ENCODE measurements around the gene GALM. TPM values are rescaled to one million over a fixed set of nuclear protein-coding genes. Genes with fewer than 3 reads are reported as not detected.

The GALM gene
- total and polyA plus RNA-seq, 10 donors: 5.2 to 22.7 (median 7.6) TPM

DNA sequence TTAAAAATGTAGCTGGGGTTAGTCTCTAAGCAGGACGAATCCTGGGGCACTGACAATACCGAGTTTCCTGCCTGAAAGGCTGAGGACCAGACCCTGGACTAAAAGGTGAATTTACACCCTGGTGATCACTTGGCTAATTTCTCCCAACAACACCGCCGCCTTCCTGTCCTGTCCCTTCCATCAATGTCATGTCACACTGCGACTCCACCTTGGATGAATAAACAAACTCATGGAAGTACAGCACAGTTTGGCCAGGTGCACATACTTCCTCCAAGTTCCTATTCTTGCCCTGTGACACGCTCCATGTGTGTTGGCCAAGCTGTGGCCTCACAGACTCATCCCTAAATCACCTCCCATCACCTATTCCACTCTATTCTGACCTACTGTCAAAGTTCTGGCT, 15.9 kb upstream of the GALM start:
- H3K9me3 ChIP-seq: no peaks in the 10 kb centered on the region
- no peaks in the 10 kb centered on the region for H3K27me3 ChIP-seq (replicated peaks in 1 of 7)
- WGBS, 5 donors: 84 to 94% (median 91%) methylated on average over 6 of the region's 6 CpGs
- no peak for DNase-seq
- intact Hi-C loops (cut with DNase I; ENCODE audit: low total_unique reads): no loop called here
- no peak overlapping the region for H3K27ac ChIP-seq
- peaks cover 0 to 43% (median 15%) of the 10 kb centered on the region in 6 donors for H3K4me1 ChIP-seq
- no peak for TF ChIP-seq POLR2AphosphoS5 (IDR thresholded peaks at IDR 0.05)
- TF ChIP-seq, protein P1, sequence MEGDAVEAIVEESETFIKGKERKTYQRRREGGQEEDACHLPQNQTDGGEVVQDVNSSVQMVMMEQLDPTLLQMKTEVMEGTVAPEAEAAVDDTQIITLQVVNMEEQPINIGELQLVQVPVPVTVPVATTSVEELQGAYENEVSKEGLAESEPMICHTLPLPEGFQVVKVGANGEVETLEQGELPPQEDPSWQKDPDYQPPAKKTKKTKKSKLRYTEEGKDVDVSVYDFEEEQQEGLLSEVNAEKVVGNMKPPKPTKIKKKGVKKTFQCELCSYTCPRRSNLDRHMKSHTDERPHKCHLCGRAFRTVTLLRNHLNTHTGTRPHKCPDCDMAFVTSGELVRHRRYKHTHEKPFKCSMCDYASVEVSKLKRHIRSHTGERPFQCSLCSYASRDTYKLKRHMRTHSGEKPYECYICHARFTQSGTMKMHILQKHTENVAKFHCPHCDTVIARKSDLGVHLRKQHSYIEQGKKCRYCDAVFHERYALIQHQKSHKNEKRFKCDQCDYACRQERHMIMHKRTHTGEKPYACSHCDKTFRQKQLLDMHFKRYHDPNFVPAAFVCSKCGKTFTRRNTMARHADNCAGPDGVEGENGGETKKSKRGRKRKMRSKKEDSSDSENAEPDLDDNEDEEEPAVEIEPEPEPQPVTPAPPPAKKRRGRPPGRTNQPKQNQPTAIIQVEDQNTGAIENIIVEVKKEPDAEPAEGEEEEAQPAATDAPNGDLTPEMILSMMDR (IDR thresholded peaks at IDR 0.05 in 8 of 11, conservative IDR thresholded peaks at IDR 0.05 in 3 of 11): no peak
- no peak for TF ChIP-seq POLR2A (IDR thresholded peaks at IDR 0.05)
- H3K4me3 ChIP-seq: no peak overlapping the region
- no peaks in the 10 kb centered on the region for H3K36me3 ChIP-seq

DNA sequence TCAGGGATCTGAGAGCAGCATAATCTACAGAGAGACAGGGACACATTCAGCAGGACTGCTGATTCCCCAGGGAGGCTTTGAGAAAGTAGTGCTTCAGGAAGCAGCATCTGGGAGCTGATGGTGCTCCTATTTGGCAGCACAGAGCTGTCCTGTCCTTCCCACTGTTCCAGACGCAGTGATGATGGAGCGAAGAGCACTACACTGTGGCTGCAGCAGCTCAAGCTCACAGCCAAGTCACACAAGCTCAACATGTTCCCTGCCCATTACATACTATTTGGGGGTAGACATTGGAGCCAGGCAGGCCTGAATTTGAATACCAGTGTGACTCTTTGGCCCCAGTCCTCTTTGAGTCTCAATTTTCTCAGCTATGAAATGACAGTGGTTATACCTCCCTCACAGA, 15.2 kb upstream of the GALM start:
- Histone ChIP-seq H3K27me3 (replicated peaks in 1 of 7) (no peaks in the 10 kb centered on the region), H3K4me3 (no peak overlapping the region), H3K27ac (no peak overlapping the region), H3K9me3 (no peaks in the 10 kb centered on the region), H3K4me1 (peaks cover 0 to 45% (median 15%) of the 10 kb centered on the region in 6 donors), H3K36me3 (no peaks in the 10 kb centered on the region)
- no peak for DNase-seq
- 87 to 98% (median 96%) methylated on average over 2 of the region's 2 CpGs for WGBS, 5 donors
- intact Hi-C loops (cut with DNase I; ENCODE audit: low total_unique reads): no loop called here
- TF ChIP-seq, protein P1 (IDR thresholded peaks at IDR 0.05 in 8 of 11, conservative IDR thresholded peaks at IDR 0.05 in 3 of 11): no peak
- no peak for TF ChIP-seq POLR2AphosphoS5 (IDR thresholded peaks at IDR 0.05)
- no peak for TF ChIP-seq POLR2A (IDR thresholded peaks at IDR 0.05)

DNA sequence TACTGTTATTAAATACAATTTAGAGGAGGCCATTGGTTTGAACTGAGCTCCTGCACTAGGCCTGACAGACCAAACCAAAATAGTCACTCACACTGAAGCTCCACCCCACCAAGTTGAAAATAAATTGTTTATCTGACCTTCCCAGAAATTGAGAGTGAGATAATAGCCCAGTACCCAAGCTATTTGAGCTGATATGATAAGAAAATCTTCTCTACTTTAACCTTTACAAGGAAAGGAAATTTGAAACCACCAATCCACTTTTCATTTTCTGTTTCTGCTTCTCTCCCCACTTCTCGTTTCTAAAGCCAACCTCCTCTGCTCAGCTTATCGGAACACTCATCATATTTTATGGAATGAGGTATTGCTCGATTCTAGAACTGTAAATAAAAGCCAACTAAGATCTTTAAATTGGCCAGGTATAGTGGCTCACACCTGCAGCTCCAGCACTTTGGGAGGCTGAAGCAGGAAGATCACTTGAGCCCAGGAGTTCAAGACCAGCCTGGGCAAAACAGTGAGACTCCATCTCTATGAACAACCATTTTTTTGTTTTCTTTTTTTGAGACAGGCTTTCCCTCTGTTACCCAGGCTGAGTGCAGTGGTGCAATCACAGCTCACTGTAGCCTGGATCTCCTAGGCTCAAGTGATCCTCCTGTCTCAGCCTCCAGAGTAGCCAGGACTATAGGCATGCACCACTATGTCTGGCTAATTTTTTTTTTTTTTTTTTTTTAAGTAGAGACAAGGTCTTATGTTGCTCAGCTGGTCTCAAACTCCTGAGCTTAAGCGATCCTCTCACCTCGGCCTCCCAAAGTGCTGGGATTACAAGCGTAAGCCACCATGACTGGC, 13.3 kb upstream of the GALM start:
- H3K9me3 ChIP-seq: no peaks in the 10 kb centered on the region
- DNase-seq: no peak
- intact Hi-C loops (cut with DNase I; ENCODE audit: low total_unique reads): no loop called here

DNA sequence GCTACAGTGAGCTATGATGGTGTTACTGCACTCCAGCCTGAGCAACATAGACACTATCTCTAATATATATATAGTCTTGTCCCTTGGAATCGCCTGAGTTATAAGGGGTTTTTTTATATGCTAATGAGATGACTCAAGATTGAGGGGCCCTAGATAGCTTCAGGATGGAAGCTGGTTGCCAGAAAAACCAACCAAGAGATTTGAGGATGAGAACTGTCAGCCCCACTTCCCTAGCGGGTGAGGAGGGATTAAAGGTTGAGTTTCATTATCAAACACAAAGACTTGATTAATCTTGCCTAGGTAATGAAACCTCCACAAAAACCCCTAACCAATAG, 12.6 kb upstream of the GALM start:
- WGBS, 5 donors: 72 to 80% (median 75%) methylated on average over 2 of the region's 2 CpGs

More for the DNA sequence above, 13.3 kb upstream of the GALM start:
- Histone ChIP-seq H3K27ac (peak overlapping the region in 5 of 8 donors; percentile 6 to 67 (median 55)), H3K4me1 (peaks cover 0 to 45% (median 15%) of the 10 kb centered on the region in 6 donors), H3K36me3 (no peaks in the 10 kb centered on the region), H3K4me3 (no peak overlapping the region), H3K27me3 (replicated peaks in 1 of 7) (no peaks in the 10 kb centered on the region)
- 59 to 67% (median 62%) methylated on average over 6 of the region's 6 CpGs for WGBS, 5 donors
- TF ChIP-seq, protein P1 (IDR thresholded peaks at IDR 0.05 in 8 of 11, conservative IDR thresholded peaks at IDR 0.05 in 3 of 11): no peak
- TF ChIP-seq POLR2AphosphoS5 (IDR thresholded peaks at IDR 0.05) (no peak), POLR2A (IDR thresholded peaks at IDR 0.05) (no peak)

More for the DNA sequence above, 12.6 kb upstream of the GALM start:
- DNase-seq: no peak
- no peaks in the 10 kb centered on the region for H3K27me3 ChIP-seq (replicated peaks in 1 of 7)
- TF ChIP-seq POLR2AphosphoS5 (IDR thresholded peaks at IDR 0.05): no peak
- TF ChIP-seq POLR2A (IDR thresholded peaks at IDR 0.05): no peak
- TF ChIP-seq, protein P1 (IDR thresholded peaks at IDR 0.05 in 8 of 11, conservative IDR thresholded peaks at IDR 0.05 in 3 of 11): no peak
- peaks cover 0 to 38% (median 15%) of the 10 kb centered on the region in 6 donors for H3K4me1 ChIP-seq
- H3K27ac ChIP-seq: peak overlapping the region in 5 of 8 donors; percentile 2 to 67 (median 55)
- no peaks in the 10 kb centered on the region for H3K36me3 ChIP-seq
- H3K4me3 ChIP-seq: no peak overlapping the region
- H3K9me3 ChIP-seq: no peaks in the 10 kb centered on the region
- intact Hi-C loops (cut with DNase I; ENCODE audit: low total_unique reads): no loop called here

Measured in spleen (tissue), 11 donors.